ENCODE data around the gene TTC27. TPM values are rescaled to one million over a fixed set of nuclear protein-coding genes. Genes with fewer than 3 reads are reported as not detected.

Gene TTC27
- total RNA-seq (10.2 and 14.9 TPM in 2 replicates), polyA plus RNA-seq (8.7 and 9.7 TPM in 2 replicates)

GRCh38 chr2:32627814-32628579 lies at the start of gene TTC27:
TSS of gene TTC27 (plus strand) at chr2:32628050. CDS start at chr2:32628293, 243 bp downstream.
- DNase-seq (ENCODE audit: low read depth in 1 of 2, low spot score in 1 of 2): peak; percentile 96 to 97
- peak within 1 kb of the TSS; percentile 85 for H3K4me3 ChIP-seq
- H3K27me3 ChIP-seq: no peaks in the 10 kb centered on the region
- H3K9me3 ChIP-seq (ENCODE audit: low read depth): no peaks in the 10 kb centered on the region
- TF ChIP-seq, protein P1, sequence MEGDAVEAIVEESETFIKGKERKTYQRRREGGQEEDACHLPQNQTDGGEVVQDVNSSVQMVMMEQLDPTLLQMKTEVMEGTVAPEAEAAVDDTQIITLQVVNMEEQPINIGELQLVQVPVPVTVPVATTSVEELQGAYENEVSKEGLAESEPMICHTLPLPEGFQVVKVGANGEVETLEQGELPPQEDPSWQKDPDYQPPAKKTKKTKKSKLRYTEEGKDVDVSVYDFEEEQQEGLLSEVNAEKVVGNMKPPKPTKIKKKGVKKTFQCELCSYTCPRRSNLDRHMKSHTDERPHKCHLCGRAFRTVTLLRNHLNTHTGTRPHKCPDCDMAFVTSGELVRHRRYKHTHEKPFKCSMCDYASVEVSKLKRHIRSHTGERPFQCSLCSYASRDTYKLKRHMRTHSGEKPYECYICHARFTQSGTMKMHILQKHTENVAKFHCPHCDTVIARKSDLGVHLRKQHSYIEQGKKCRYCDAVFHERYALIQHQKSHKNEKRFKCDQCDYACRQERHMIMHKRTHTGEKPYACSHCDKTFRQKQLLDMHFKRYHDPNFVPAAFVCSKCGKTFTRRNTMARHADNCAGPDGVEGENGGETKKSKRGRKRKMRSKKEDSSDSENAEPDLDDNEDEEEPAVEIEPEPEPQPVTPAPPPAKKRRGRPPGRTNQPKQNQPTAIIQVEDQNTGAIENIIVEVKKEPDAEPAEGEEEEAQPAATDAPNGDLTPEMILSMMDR (IDR thresholded peaks at IDR 0.05; ENCODE audit: low read depth, low read length): no peak
- peaks cover 6% of the 10 kb centered on the region for H3K36me3 ChIP-seq
- no peak within 1 kb of the TSS for H3K27ac ChIP-seq
- peaks cover 3% of the 10 kb centered on the region for H3K4me1 ChIP-seq (ENCODE audit: low read depth)

GRCh38 chr2:32591669-32592463 lies 36.0 kb upstream of the TTC27 start:
- no peaks in the 10 kb centered on the region for H3K27me3 ChIP-seq
- H3K4me3 ChIP-seq: no peak overlapping the region
- no peaks in the 10 kb centered on the region for H3K9me3 ChIP-seq (ENCODE audit: low read depth)
- peak overlapping the region; percentile 42 for H3K27ac ChIP-seq
- TF ChIP-seq, protein P1 (IDR thresholded peaks at IDR 0.05; ENCODE audit: low read depth, low read length): no peak
- H3K36me3 ChIP-seq: peaks cover under 1% of the 10 kb centered on the region
- peaks cover 4% of the 10 kb centered on the region for H3K4me1 ChIP-seq (ENCODE audit: low read depth)
- DNase-seq (ENCODE audit: low read depth in 1 of 2, low spot score in 1 of 2): peak in 1 of 2 donors; percentile 54

DNA sequence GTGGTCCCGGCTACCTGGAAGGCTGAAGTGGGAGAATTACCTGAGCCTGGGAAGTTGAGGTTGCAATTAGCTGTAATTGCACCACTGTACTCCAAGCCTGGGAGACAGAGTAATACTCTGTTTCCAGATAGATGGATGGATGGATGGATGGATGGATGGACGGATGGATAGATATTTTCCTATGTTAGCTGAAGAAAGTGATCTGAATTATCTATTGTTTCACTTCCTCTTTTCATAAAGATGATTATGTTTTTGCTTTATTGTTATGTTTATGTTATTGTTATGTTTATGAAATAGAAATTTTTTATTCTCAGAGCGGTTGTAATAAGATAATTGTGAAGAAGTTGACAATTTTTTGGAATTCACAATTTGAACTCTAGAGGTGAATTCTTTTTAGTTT lies 33.3 kb upstream of the TTC27 start:
- TF ChIP-seq, protein P1 (IDR thresholded peaks at IDR 0.05; ENCODE audit: low read depth, low read length): no peak
- no peaks in the 10 kb centered on the region for H3K27me3 ChIP-seq
- no peak for DNase-seq (ENCODE audit: low read depth in 1 of 2, low spot score in 1 of 2)
- H3K27ac ChIP-seq: no peak overlapping the region
- no peaks in the 10 kb centered on the region for H3K9me3 ChIP-seq (ENCODE audit: low read depth)
- peaks cover 4% of the 10 kb centered on the region for H3K4me1 ChIP-seq (ENCODE audit: low read depth)
- H3K36me3 ChIP-seq: peaks cover 8% of the 10 kb centered on the region
- no peak overlapping the region for H3K4me3 ChIP-seq

GRCh38 chr2:32611366-32611765 lies 16.5 kb upstream of the TTC27 start:
- H3K36me3 ChIP-seq: peaks cover 21% of the 10 kb centered on the region
- H3K4me1 ChIP-seq (ENCODE audit: low read depth): no peaks in the 10 kb centered on the region
- H3K27me3 ChIP-seq: no peaks in the 10 kb centered on the region
- no peak overlapping the region for H3K4me3 ChIP-seq
- no peaks in the 10 kb centered on the region for H3K9me3 ChIP-seq (ENCODE audit: low read depth)
- TF ChIP-seq, protein P1 (IDR thresholded peaks at IDR 0.05; ENCODE audit: low read depth, low read length): no peak
- H3K27ac ChIP-seq: no peak overlapping the region
- DNase-seq (ENCODE audit: low read depth in 1 of 2, low spot score in 1 of 2): no peak

DNA sequence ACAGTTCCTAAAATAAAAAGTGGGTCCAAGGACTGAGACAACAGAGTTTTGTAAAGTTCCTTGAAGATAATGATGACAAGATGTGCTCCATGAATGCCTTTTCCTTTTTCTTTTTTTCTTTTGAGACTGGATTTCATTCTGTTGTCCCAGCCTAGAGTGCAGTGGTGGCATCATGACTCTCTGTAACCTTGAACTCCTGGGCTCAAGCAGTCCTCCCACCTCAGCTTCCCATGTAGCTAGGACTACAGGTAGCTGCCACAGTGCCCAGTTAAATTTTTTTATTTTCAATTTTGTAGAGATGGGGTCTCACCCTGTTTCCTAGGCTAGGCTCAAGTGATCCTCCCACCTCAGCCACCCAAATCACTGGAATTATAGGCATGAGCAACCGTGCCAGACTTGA lies 16.1 kb upstream of the TTC27 start:
- no peak for DNase-seq (ENCODE audit: low read depth in 1 of 2, low spot score in 1 of 2)
- H3K27ac ChIP-seq: peak overlapping the region; percentile 14
- H3K27me3 ChIP-seq: no peaks in the 10 kb centered on the region
- H3K4me3 ChIP-seq: no peak overlapping the region
- H3K9me3 ChIP-seq (ENCODE audit: low read depth): no peaks in the 10 kb centered on the region
- TF ChIP-seq, protein P1 (IDR thresholded peaks at IDR 0.05; ENCODE audit: low read depth, low read length): no peak
- no peaks in the 10 kb centered on the region for H3K4me1 ChIP-seq (ENCODE audit: low read depth)
- H3K36me3 ChIP-seq: peaks cover 21% of the 10 kb centered on the region
